AG09309 (cell line): ENCODE measurements around the gene SLC23A3.
"Not testable (repeated sequence)": the region's sequence is repeated elsewhere in the genome, so short reads cannot be mapped to it uniquely, and the experiment has no call there.

Experiments used
- DNase-seq: peaks from one replicate; pipeline ENCODE4 v3.0.0-alpha.2; 2010; ENCODE audit warnings: low read depth
- H3K4me3 ChIP-seq: 2 replicates; pipeline ENCODE4 v1.5.1; 2011; ENCODE audit warnings: mild to moderate bottlenecking, low read depth, low read length, moderate library complexity; ENCODE audit not compliant: control insufficient read depth
- CTCF ChIP-seq: IDR thresholded peaks from 2 replicates; pipeline ENCODE4 v1.5.1; 2011; ENCODE audit warnings: mild to moderate bottlenecking, low read depth, low read length, inconsistent platforms; ENCODE audit not compliant: insufficient read depth, control insufficient read depth; ENCODE audit errors: missing control alignments

SLC23A3 gene

GRCh38 chr2:219204425-219205164, 34.8 kb upstream of the SLC23A3 start:
- no peak overlapping the region for H3K4me3 ChIP-seq
- DNase-seq: no peak
- TF ChIP-seq CTCF: no peak

- not testable (repeated sequence) for DNase-seq, H3K4me3 ChIP-seq
These were observed 31.5 kb upstream of the SLC23A3 start for GRCh38 chr2:219201331-219201730.

GRCh38 chr2:219200502-219201326, 30.9 kb upstream of the SLC23A3 start:
- DNase-seq, H3K4me3 ChIP-seq: not testable (repeated sequence)

- H3K4me3 ChIP-seq: no peak overlapping the region
- no peak for TF ChIP-seq CTCF
- no peak for DNase-seq
These were observed 29.8 kb upstream of the SLC23A3 start for GRCh38 chr2:219199470-219200211.

- no peak for DNase-seq
- no peak overlapping the region for H3K4me3 ChIP-seq
- TF ChIP-seq CTCF: no peak
These were observed 29.1 kb upstream of the SLC23A3 start for GRCh38 chr2:219198974-219199373.

- DNase-seq: no peak
- TF ChIP-seq CTCF: no peak
- H3K4me3 ChIP-seq: no peak overlapping the region
These were observed 27.6 kb upstream of the SLC23A3 start for GRCh38 chr2:219197388-219197787.

- no peak for TF ChIP-seq CTCF
- no peak overlapping the region for H3K4me3 ChIP-seq
- DNase-seq: no peak
These were observed 17.1 kb upstream of the SLC23A3 start for GRCh38 chr2:219186754-219187456.
